HEK293 (cell line): ENCODE measurements around the gene BAZ2B.

Experiments
- CTCF ChIP-seq: fragments of 450-650 bp; formaldehyde crosslinking; IDR thresholded peaks from 2 replicates; pipeline ENCODE4 v1.5.1; 2016; ENCODE audit warnings: missing biosample characterization, missing genetic modification characterization
- ZBTB21 ChIP-seq: fragments of 450-650 bp; formaldehyde crosslinking; IDR thresholded peaks from 2 replicates; pipeline ENCODE4 v1.5.1; 2017; ENCODE audit warnings: missing biosample characterization, missing genetic modification characterization
- ZBTB7A ChIP-seq: fragments of 450-650 bp; formaldehyde crosslinking; IDR thresholded peaks from 2 replicates; pipeline ENCODE4 v1.5.1; 2016; ENCODE audit warnings: low read depth, missing biosample characterization, missing genetic modification characterization
- ZNF37A ChIP-seq: fragments of 450-650 bp; IDR thresholded peaks from 2 replicates; pipeline ENCODE4 v1.5.1; 2018; ENCODE audit warnings: missing biosample characterization, missing genetic modification characterization
- ZNF558 ChIP-seq: fragments of 450-650 bp; formaldehyde crosslinking; IDR thresholded peaks from 2 replicates; pipeline ENCODE4 v1.5.1; 2016; ENCODE audit warnings: missing biosample characterization, missing genetic modification characterization

GRCh38 chr2:159468257-159468656 is 148.1 kb downstream of the BAZ2B start:
- TF ChIP-seq ZBTB21 (tag by site-specific recombination) = no peak
- TF ChIP-seq CTCF (tag by site-specific recombination) = no peak
- no peak for TF ChIP-seq ZNF558 (tag by site-specific recombination)
- no peak for TF ChIP-seq ZBTB7A (tag by site-specific recombination)
- TF ChIP-seq ZNF37A = no peak
